CD8-positive, alpha-beta memory T cell (primary cell): ENCODE measurements around the gene PXDC1. TPM values are rescaled to one million over a fixed set of nuclear protein-coding genes. Genes with fewer than 3 reads are reported as not detected.

ENCODE experiments used
- CTCF ChIA-PET: fragments of 350-600 bp; sonication (Branson Sonifier 250); formaldehyde crosslinking; loops from one replicate; lab custom pipeline; 2021; ENCODE audit warnings: antibody characterized with exemption; lab: Charles Lee
- POLR2A ChIA-PET: fragments of 350-600 bp; sonication (Branson Sonifier 250); formaldehyde crosslinking; loops from one replicate; lab custom pipeline; 2021; ENCODE audit warnings: antibody characterized with exemption; lab: Charles Lee
- DNase-seq, 5 donors: peaks; one replicate each; pipeline versions ENCODE4 v3.0.0 to v3.0.0-alpha.2; 2020 to 2022; ENCODE audit warnings: mixed read lengths in 1 of 5
- H3K27ac ChIP-seq: one replicate; pipeline ENCODE4 v1.7.0; 2013; ENCODE audit warnings: low read depth, mild to moderate bottlenecking, low read length, moderate library complexity
- H3K27me3 ChIP-seq: 2 replicates; pipeline ENCODE4 v1.7.0; 2013; ENCODE audit warnings: low read length, mild to moderate bottlenecking; ENCODE audit not compliant: insufficient read depth, poor library complexity, severe bottlenecking
- H3K36me3 ChIP-seq: 2 replicates; pipeline ENCODE4 v1.7.0; 2013; ENCODE audit warnings: mild to moderate bottlenecking, low read length, moderate library complexity; ENCODE audit not compliant: insufficient read depth
- H3K4me1 ChIP-seq: 2 replicates; pipeline ENCODE4 v1.7.0; 2013; ENCODE audit warnings: mild to moderate bottlenecking, low read length, moderate library complexity; ENCODE audit not compliant: insufficient read depth
- H3K4me3 ChIP-seq: 2 replicates; pipeline ENCODE4 v1.7.0; 2013; ENCODE audit warnings: mild to moderate bottlenecking, low read length
- H3K9me3 ChIP-seq: 2 replicates; pipeline ENCODE4 v1.7.0; 2013; ENCODE audit warnings: mild to moderate bottlenecking, low read length
- H3K27ac Mint-ChIP-seq, 8 donors: one replicate each; pipeline ENCODE4 v1.8.0; 2020 to 2021; ENCODE audit warnings: mixed read lengths in 8 of 8, mild to moderate bottlenecking in 6 of 8, inconsistent platforms in 3 of 8, moderate library complexity in 3 of 8
- H3K27me3 Mint-ChIP-seq, 2 donors: one replicate each; pipeline ENCODE4 v1.8.0; 2020 to 2021; ENCODE audit warnings: mixed read lengths in 2 of 2, mild to moderate bottlenecking in 1 of 2, moderate library complexity in 1 of 2
- H3K36me3 Mint-ChIP-seq, 3 donors: one replicate each; pipeline ENCODE4 v1.8.0; 2020 to 2021; ENCODE audit warnings: mixed read lengths in 3 of 3, inconsistent platforms in 1 of 3, mild to moderate bottlenecking in 1 of 3
- H3K4me1 Mint-ChIP-seq, 3 donors: one replicate each; pipeline ENCODE4 v1.8.0; 2020 to 2021; ENCODE audit warnings: mixed read lengths in 3 of 3, inconsistent platforms in 1 of 3, mild to moderate bottlenecking in 1 of 3
- H3K4me3 Mint-ChIP-seq, 7 donors: one replicate each; pipeline ENCODE4 v1.8.0; 2020 to 2021; ENCODE audit warnings: mixed read lengths in 7 of 7, mild to moderate bottlenecking in 6 of 7, moderate library complexity in 4 of 7, inconsistent platforms in 2 of 7
- H3K9me3 Mint-ChIP-seq, 5 donors: one replicate each; pipeline ENCODE4 v1.8.0; 2020 to 2022; ENCODE audit warnings: mixed read lengths in 5 of 5, mild to moderate bottlenecking in 3 of 5, moderate library complexity in 2 of 5, inconsistent platforms in 1 of 5
- polyA plus RNA-seq: library from polyadenylated mRNA; unstranded; fragments of 300-500 nt; fragmentation: Illumina TruSeq; gene quantifications from one replicate; pipeline ENCODE4 v1.2.3, GENCODE V29; 2021
- total RNA-seq, 2 experiments: library from RNA; stranded (reverse); gene quantifications; one replicate each; pipeline ENCODE4 v1.2.3, GENCODE V29; 2021

The PXDC1 gene
- total and polyA plus RNA-seq, 3 experiments from 2014 or later: 0.15 to 0.24 TPM; not detected in 1

- Histone ChIP-seq H3K9me3 (no peaks in the 10 kb centered on the region), H3K4me3 (no peak overlapping the region), H3K27ac (no peak overlapping the region), H3K36me3 (no peaks in the 10 kb centered on the region), H3K4me1 (no peaks in the 10 kb centered on the region), H3K27me3 (no peaks in the 10 kb centered on the region)
- no peak overlapping the region for H3K4me3 Mint-ChIP-seq
- no peak overlapping the region for H3K27ac Mint-ChIP-seq
- peaks cover 4 to 62% of the 10 kb centered on the region in 2 donors for H3K27me3 Mint-ChIP-seq
- CTCF ChIA-PET: interaction anchor here (2.6 to 7.4 kb wide), 2 partner anchors 454 to 457 kb away, joined by 13 to 86 read pairs; no protein-coding TSS in a partner anchor
- H3K9me3 Mint-ChIP-seq: no peaks in the 10 kb centered on the region
- no peak for DNase-seq
- H3K4me1 Mint-ChIP-seq: peaks cover 2 to 4% (median 3%) of the 10 kb centered on the region in 3 donors
- POLR2A ChIA-PET: no interaction called here
- no peaks in the 10 kb centered on the region for H3K36me3 Mint-ChIP-seq
Measured at GRCh38 chr6:3734023-3734422, 17.5 kb downstream of the PXDC1 start.

DNA sequence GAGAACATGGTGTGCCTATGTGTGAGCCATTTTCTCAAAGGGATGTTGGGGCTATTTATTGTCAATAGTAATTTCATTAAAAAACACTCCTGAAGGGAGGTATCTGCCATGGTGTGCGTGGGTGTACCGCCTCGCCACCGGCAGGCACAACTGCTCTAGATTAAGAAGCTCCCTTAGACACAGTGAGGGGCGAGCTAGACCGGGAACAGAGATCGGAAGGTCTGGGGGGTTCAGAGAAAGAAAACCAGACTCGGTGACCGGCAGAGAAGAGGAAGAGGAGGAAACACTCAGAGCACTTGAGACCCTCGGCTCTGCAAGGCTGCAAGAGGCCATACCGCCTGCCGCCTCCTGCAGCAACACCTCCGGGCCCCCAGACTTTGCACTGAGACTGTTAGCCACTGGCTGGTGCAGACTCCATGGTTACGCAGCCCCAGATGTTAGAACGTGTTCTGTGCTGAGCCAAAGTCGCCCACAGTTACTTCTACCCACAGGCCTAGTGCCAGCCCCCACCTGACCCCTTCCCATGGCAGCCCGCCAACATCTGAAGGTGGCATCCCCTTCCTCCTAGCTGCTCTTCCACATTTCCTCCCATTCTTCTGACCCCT is 18.1 kb downstream of the PXDC1 start:
- Histone ChIP-seq H3K4me1 (no peaks in the 10 kb centered on the region), H3K27ac (no peak overlapping the region), H3K9me3 (no peaks in the 10 kb centered on the region), H3K27me3 (no peaks in the 10 kb centered on the region), H3K4me3 (no peak overlapping the region), H3K36me3 (no peaks in the 10 kb centered on the region)
- no peak overlapping the region for H3K4me3 Mint-ChIP-seq
- H3K4me1 Mint-ChIP-seq: peaks cover 2 to 4% (median 3%) of the 10 kb centered on the region in 3 donors
- ChIA-PET CTCF (interaction anchor here (1.4 to 7.4 kb wide), 9 partner anchors 13 to 484 kb away, joined by 3 to 86 read pairs (median 5); no protein-coding TSS in a partner anchor), POLR2A (no interaction called here)
- no peaks in the 10 kb centered on the region for H3K9me3 Mint-ChIP-seq
- no peak for DNase-seq
- no peaks in the 10 kb centered on the region for H3K36me3 Mint-ChIP-seq
- H3K27me3 Mint-ChIP-seq: peaks cover 4 to 65% of the 10 kb centered on the region in 2 donors
- no peak overlapping the region for H3K27ac Mint-ChIP-seq

DNA sequence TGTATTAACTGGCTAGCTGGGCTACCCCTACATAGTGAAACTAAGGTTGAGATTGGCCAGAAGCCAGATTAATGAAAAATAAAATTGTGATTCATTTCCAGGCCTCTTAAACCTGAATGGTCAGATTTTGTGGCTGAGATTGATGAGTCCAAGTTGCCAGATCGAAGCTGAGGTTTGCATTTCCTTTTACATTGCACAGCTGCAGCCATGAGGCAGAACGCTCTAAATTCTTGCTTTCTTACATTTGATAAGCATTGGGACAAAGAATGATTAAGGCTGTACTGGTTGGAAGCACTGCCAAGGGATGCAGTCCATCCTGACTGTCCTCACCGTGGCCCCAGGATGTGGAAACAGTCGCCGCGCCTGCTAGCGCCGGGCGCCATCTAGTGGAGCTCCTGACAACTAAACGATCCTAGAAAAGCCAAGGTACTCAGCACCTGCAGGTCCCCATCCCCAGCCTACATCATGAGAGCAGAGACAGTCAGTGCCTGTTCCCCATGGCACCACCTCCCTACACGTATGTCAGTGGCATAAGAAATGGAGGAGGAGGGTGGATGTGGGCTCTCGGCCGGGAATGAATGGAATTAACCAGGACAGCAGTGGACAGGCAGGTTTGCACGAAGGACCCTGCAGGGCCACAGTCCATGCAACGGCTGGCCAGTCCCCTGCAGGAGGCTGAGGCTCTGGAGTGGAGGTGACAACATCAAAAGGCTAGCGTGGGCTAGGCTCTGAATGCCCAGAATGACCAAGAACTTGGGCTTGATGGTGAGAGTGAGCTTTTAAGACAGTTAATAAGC is 19.0 kb downstream of the PXDC1 start:
- H3K9me3 Mint-ChIP-seq: no peaks in the 10 kb centered on the region
- no peaks in the 10 kb centered on the region for H3K4me1 ChIP-seq
- H3K27ac ChIP-seq: no peak overlapping the region
- CTCF ChIA-PET: interaction anchor here (0.6 to 7.4 kb wide), 27 partner anchors 9 to 492 kb away, joined by 3 to 86 read pairs (median 5); no protein-coding TSS in a partner anchor
- H3K4me3 Mint-ChIP-seq: no peak overlapping the region
- no peaks in the 10 kb centered on the region for H3K36me3 ChIP-seq
- no peak overlapping the region for H3K4me3 ChIP-seq
- H3K27ac Mint-ChIP-seq: no peak overlapping the region
- peaks cover 3 to 57% of the 10 kb centered on the region in 2 donors for H3K27me3 Mint-ChIP-seq
- no peaks in the 10 kb centered on the region for H3K27me3 ChIP-seq
- POLR2A ChIA-PET: no interaction called here
- DNase-seq: peak; percentile 45 to 70 (median 46)
- H3K4me1 Mint-ChIP-seq: peaks cover 2 to 4% (median 3%) of the 10 kb centered on the region in 3 donors
- H3K9me3 ChIP-seq: no peaks in the 10 kb centered on the region
- H3K36me3 Mint-ChIP-seq: no peaks in the 10 kb centered on the region

DNA sequence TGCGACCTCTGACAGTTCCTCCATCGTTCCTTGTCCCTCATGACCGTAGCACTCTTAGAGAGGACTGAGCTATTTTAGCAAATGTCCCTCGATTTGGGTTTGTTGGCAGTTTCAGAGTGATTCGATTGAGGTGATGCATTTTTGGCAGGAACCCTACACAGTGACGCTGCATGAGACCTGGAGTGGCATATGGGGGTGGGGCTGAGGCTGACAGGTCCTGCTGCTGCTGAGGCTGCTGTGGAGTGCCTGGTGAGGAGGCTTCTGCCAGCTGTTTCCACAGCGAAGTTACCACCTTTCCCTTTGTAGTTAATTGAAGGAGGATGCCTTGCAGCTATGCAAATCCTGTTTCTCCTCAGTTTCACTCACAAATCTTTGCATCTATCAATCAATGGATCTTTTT is 19.8 kb downstream of the PXDC1 start:
- no peak for DNase-seq
- H3K4me3 Mint-ChIP-seq: no peak overlapping the region
- H3K27ac Mint-ChIP-seq: no peak overlapping the region
- no peaks in the 10 kb centered on the region for H3K4me1 ChIP-seq
- no peaks in the 10 kb centered on the region for H3K27me3 ChIP-seq
- H3K4me1 Mint-ChIP-seq: peaks cover 2 to 4% (median 3%) of the 10 kb centered on the region in 3 donors
- no peaks in the 10 kb centered on the region for H3K36me3 Mint-ChIP-seq
- H3K36me3 ChIP-seq: no peaks in the 10 kb centered on the region
- H3K9me3 Mint-ChIP-seq: no peaks in the 10 kb centered on the region
- CTCF ChIA-PET: interaction anchor here (0.8 to 7.4 kb wide), 23 partner anchors 9 to 480 kb away, joined by 3 to 86 read pairs (median 5); no protein-coding TSS in a partner anchor
- H3K27me3 Mint-ChIP-seq: peaks cover 1 to 52% of the 10 kb centered on the region in 2 donors
- H3K4me3 ChIP-seq: no peak overlapping the region
- POLR2A ChIA-PET: no interaction called here
- H3K27ac ChIP-seq: no peak overlapping the region
- no peaks in the 10 kb centered on the region for H3K9me3 ChIP-seq

DNA sequence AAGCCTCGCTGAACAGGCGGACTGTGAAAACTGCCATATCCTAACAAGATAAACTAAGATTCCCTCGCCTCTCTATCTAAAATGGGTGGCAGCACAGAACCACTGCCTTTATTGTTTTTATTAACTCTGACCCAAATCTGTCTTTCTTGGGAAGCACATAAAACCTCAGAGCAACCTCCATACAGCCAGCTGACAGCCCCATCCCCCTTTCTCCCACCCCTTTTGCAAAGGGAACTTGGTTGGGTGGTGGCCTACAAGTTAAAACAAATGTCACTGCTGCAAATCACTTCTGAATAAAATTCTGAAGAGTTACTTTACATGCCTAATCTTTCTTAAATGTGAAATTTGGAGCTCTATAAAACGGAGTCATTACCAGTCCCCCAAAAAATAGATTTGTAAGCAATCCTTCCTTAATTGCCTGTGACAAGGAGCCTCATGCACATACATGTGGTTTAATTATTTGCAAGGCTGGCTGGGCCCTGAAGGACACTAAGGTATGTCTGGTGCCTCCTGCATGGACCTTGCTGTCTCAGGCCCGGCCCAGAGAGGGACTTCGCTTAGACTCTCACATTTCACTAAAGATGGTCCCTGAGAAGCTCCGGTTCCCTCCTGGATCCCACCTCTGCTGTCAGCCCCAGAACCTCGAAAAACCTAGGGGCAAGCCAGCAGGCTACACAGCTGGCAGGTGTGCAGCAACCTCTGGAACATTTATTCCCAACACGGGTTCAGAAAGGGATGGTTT is 21.7 kb downstream of the PXDC1 start:
- no peaks in the 10 kb centered on the region for H3K9me3 Mint-ChIP-seq
- H3K27me3 ChIP-seq: no peaks in the 10 kb centered on the region
- H3K4me1 Mint-ChIP-seq: peaks cover 2 to 4% (median 3%) of the 10 kb centered on the region in 3 donors
- DNase-seq: no peak
- H3K36me3 ChIP-seq: no peaks in the 10 kb centered on the region
- H3K4me1 ChIP-seq: no peaks in the 10 kb centered on the region
- POLR2A ChIA-PET: no interaction called here
- H3K27ac ChIP-seq: no peak overlapping the region
- no peaks in the 10 kb centered on the region for H3K36me3 Mint-ChIP-seq
- H3K9me3 ChIP-seq: no peaks in the 10 kb centered on the region
- no peak overlapping the region for H3K4me3 ChIP-seq
- no peak overlapping the region for H3K27ac Mint-ChIP-seq
- H3K27me3 Mint-ChIP-seq: peaks cover 1 to 41% of the 10 kb centered on the region in 2 donors
- CTCF ChIA-PET: interaction anchor here (7.4 kb wide), 1 partner anchor 449 kb away, joined by 86 read pairs; no protein-coding TSS in a partner anchor
- H3K4me3 Mint-ChIP-seq: no peak overlapping the region

GRCh38 chr6:3727593-3728108 is 23.9 kb downstream of the PXDC1 start:
- Mint-ChIP-seq H3K27me3 (peaks cover 1 to 26% of the 10 kb centered on the region in 2 donors), H3K4me3 (no peak overlapping the region), H3K4me1 (peaks cover 2 to 4% (median 3%) of the 10 kb centered on the region in 3 donors), H3K36me3 (no peaks in the 10 kb centered on the region), H3K27ac (no peak overlapping the region), H3K9me3 (no peaks in the 10 kb centered on the region)
- Histone ChIP-seq H3K9me3 (no peaks in the 10 kb centered on the region), H3K27ac (no peak overlapping the region), H3K4me1 (no peaks in the 10 kb centered on the region), H3K27me3 (no peaks in the 10 kb centered on the region), H3K4me3 (no peak overlapping the region), H3K36me3 (no peaks in the 10 kb centered on the region)
- no peak for DNase-seq
- ChIA-PET CTCF (interaction anchor here (1.0 kb wide), 1 partner anchor 448 kb away, joined by 3 read pairs; no protein-coding TSS in a partner anchor), POLR2A (no interaction called here)

- DNase-seq: no peak
- Histone ChIP-seq H3K9me3 (no peaks in the 10 kb centered on the region), H3K36me3 (no peaks in the 10 kb centered on the region), H3K4me1 (no peaks in the 10 kb centered on the region), H3K27ac (no peak overlapping the region), H3K4me3 (no peak overlapping the region), H3K27me3 (no peaks in the 10 kb centered on the region)
- Mint-ChIP-seq H3K4me1 (no peaks in the 10 kb centered on the region), H3K27me3 (peaks cover 1 to 19% of the 10 kb centered on the region in 2 donors), H3K27ac (no peak overlapping the region), H3K36me3 (no peaks in the 10 kb centered on the region), H3K4me3 (no peak overlapping the region), H3K9me3 (no peaks in the 10 kb centered on the region)
- POLR2A ChIA-PET: no interaction called here
- CTCF ChIA-PET: interaction anchor here (1.0 kb wide), 1 partner anchor 447 kb away, joined by 3 read pairs; no protein-coding TSS in a partner anchor
Measured at GRCh38 chr6:3727036-3727435, 24.5 kb downstream of the PXDC1 start.
